Activated T-cell treated with anti-CD3 and anti-CD28 coated beads for 4 hours (primary cell): ENCODE results near the gene KIF6.
"Not testable (repeated sequence)": the region's sequence is repeated elsewhere in the genome, so short reads cannot be mapped to it uniquely, and the experiment has no call there.

Experiments used
- DNase-seq: peaks from one replicate; pipeline ENCODE4 v3.0.0-alpha.2; 2020

KIF6 gene

GRCh38 chr6:39724787-39725631, at the start of gene KIF6:
Gene KIF6 (minus strand): TSS chr6:39725408. CDS start chr6:39725310, 98 bp downstream.
- peak; percentile 65 for DNase-seq

- no peak for DNase-seq
These were observed 48.6 kb upstream of the KIF6 start for GRCh38 chr6:39773782-39774181.

- no peak for DNase-seq
These were observed 47.5 kb upstream of the KIF6 start for GRCh38 chr6:39772559-39773273.

- DNase-seq = no peak
These were observed 45.2 kb upstream of the KIF6 start for GRCh38 chr6:39770446-39770845.

GRCh38 chr6:39769012-39769411, 43.8 kb upstream of the KIF6 start:
- DNase-seq = no peak

- no peak for DNase-seq
These were observed 40.4 kb upstream of the KIF6 start for GRCh38 chr6:39765508-39766065.

GRCh38 chr6:39760226-39760952, 35.2 kb upstream of the KIF6 start:
- no peak for DNase-seq

GRCh38 chr6:39758905-39759605, 33.8 kb upstream of the KIF6 start:
- DNase-seq = no peak

- DNase-seq = no peak
These were observed 31.4 kb upstream of the KIF6 start for GRCh38 chr6:39756582-39756981.

- no peak for DNase-seq
These were observed 30.0 kb upstream of the KIF6 start for GRCh38 chr6:39755231-39755630.

- DNase-seq = no peak
These were observed 29.4 kb upstream of the KIF6 start for GRCh38 chr6:39754514-39755115.

GRCh38 chr6:39753725-39754045, 28.5 kb upstream of the KIF6 start:
- DNase-seq = no peak

GRCh38 chr6:39752835-39753724, 27.9 kb upstream of the KIF6 start:
- DNase-seq = no peak

- DNase-seq = no peak
These were observed 21.6 kb upstream of the KIF6 start for GRCh38 chr6:39746795-39747194.

GRCh38 chr6:39733704-39734103, 8.5 kb upstream of the KIF6 start:
- DNase-seq = no peak

GRCh38 chr6:39731565-39731964, 6.4 kb upstream of the KIF6 start:
- no peak for DNase-seq

GRCh38 chr6:39729945-39730344, 4.7 kb upstream of the KIF6 start:
- no peak for DNase-seq

- no peak for DNase-seq
These were observed 407 bp upstream of the KIF6 start for GRCh38 chr6:39725632-39725997.

- not testable (repeated sequence) for DNase-seq
These were observed 1.9 kb downstream of the KIF6 start for GRCh38 chr6:39723350-39723749.

GRCh38 chr6:39714802-39715201, 10.4 kb downstream of the KIF6 start:
- DNase-seq = no peak

- no peak for DNase-seq
These were observed 17.1 kb downstream of the KIF6 start for GRCh38 chr6:39707962-39708683.
